SK-N-SH treated with all-trans-retinoic acid at 6 μM for 48 hours (cell line): ENCODE results near the gene PCDHGB3.

Source experiments
- ATAC-seq: fragments of 200-7000 bp; cut with Tn5 transposase; 3 replicates; pipeline ENCODE4 v1.9.1; 2020; ENCODE audit warnings: mild to moderate bottlenecking, moderate library complexity
- CREB5 ChIP-seq: fragments of 250-450 bp; sonication (Bioruptor Pico); IDR thresholded peaks from 2 replicates; pipeline ENCODE4 v1.5.1; 2020; ENCODE audit warnings: low read depth, mild to moderate bottlenecking, moderate library complexity
- CSRNP3 ChIP-seq: fragments of 250-450 bp; sonication (Bioruptor Pico); IDR thresholded peaks from 2 replicates; pipeline ENCODE4 v1.5.1; 2021; ENCODE audit warnings: mild to moderate bottlenecking, moderate library complexity
- ISL1 ChIP-seq: fragments of 250-450 bp; sonication (Bioruptor Pico); IDR thresholded peaks from 2 replicates; pipeline ENCODE4 v2.1.2; 2022; ENCODE audit warnings: mild to moderate bottlenecking, moderate library complexity
- OSR1 ChIP-seq: fragments of 250-450 bp; sonication (Bioruptor Pico); IDR thresholded peaks from 2 replicates; pipeline ENCODE4 v1.8.0; 2022; ENCODE audit warnings: moderate library complexity, mild to moderate bottlenecking, inconsistent platforms
- PATZ1 ChIP-seq: fragments of 250-450 bp; sonication (Bioruptor Pico); IDR thresholded peaks from 2 replicates; pipeline ENCODE4 v1.8.0; 2020; ENCODE audit warnings: mild to moderate bottlenecking, moderate library complexity, borderline replicate concordance
- POU6F1 ChIP-seq: fragments of 250-450 bp; sonication (Bioruptor Pico); IDR thresholded peaks from 2 replicates; pipeline ENCODE4 v1.8.0; 2021; ENCODE audit warnings: low read depth, mild to moderate bottlenecking, moderate library complexity, borderline replicate concordance
- PPARA ChIP-seq: fragments of 250-450 bp; sonication (Bioruptor Pico); IDR thresholded peaks from 2 replicates; pipeline ENCODE4 v1.5.0; 2020; ENCODE audit warnings: mild to moderate bottlenecking, borderline replicate concordance
- RARB ChIP-seq: fragments of 250-450 bp; sonication (Bioruptor Pico); IDR thresholded peaks from 2 replicates; pipeline ENCODE4 v1.8.0; 2021; ENCODE audit warnings: mild to moderate bottlenecking, moderate library complexity
- SNAI2 ChIP-seq: fragments of 250-450 bp; sonication (Bioruptor Pico); IDR thresholded peaks from 2 replicates; pipeline ENCODE4 v1.5.0; 2020; ENCODE audit warnings: mild to moderate bottlenecking, moderate library complexity
- TOX ChIP-seq: fragments of 250-450 bp; sonication (Bioruptor Pico); IDR thresholded peaks from 2 replicates; pipeline ENCODE4 v1.8.0; 2021; ENCODE audit warnings: mild to moderate bottlenecking, moderate library complexity, borderline replicate concordance
- TSHZ2 ChIP-seq: fragments of 250-450 bp; sonication (Bioruptor Pico); IDR thresholded peaks from 2 replicates; pipeline ENCODE4 v1.5.0; 2020; ENCODE audit warnings: mild to moderate bottlenecking, moderate library complexity
- ZC3H10 ChIP-seq: fragments of 250-450 bp; sonication (Bioruptor Pico); IDR thresholded peaks from 2 replicates; pipeline ENCODE4 v1.5.1; 2021; ENCODE audit warnings: mild to moderate bottlenecking, moderate library complexity
- ZFP3 ChIP-seq: fragments of 250-450 bp; sonication (Bioruptor Pico); IDR thresholded peaks from 2 replicates; pipeline ENCODE4 v1.5.0; 2020; ENCODE audit warnings: mild to moderate bottlenecking, moderate library complexity
- ZFP30 ChIP-seq: fragments of 450-650 bp; formaldehyde crosslinking; IDR thresholded peaks from 2 replicates; pipeline ENCODE4 v1.5.0; 2022; ENCODE audit warnings: mild to moderate bottlenecking, moderate library complexity
- ZNF565 ChIP-seq: fragments of 450-650 bp; formaldehyde crosslinking; conservative IDR thresholded peaks from 2 replicates; pipeline ENCODE4 v1.5.0; 2020; ENCODE audit warnings: low read depth, mild to moderate bottlenecking, moderate library complexity
- ZNF70 ChIP-seq: fragments of 450-650 bp; formaldehyde crosslinking; IDR thresholded peaks from 2 replicates; pipeline ENCODE4 v1.5.0; 2020; ENCODE audit warnings: mild to moderate bottlenecking, moderate library complexity
- ZNF8 ChIP-seq: fragments of 450-650 bp; formaldehyde crosslinking; IDR thresholded peaks from 2 replicates; pipeline ENCODE4 v1.5.0; 2020; ENCODE audit warnings: mild to moderate bottlenecking, moderate library complexity

Gene PCDHGB3

GRCh38 chr5:141351591-141351990 lies 18.5 kb upstream of the PCDHGB3 start (continued):
- TF ChIP-seq TSHZ2 (CRISPR knock-in tag): no peak
- TF ChIP-seq ZNF8 (CRISPR knock-in tag): no peak
- no peak for TF ChIP-seq OSR1 (CRISPR knock-in tag)
- TF ChIP-seq TOX: no peak

GRCh38 chr5:141354900-141355469 lies 15.1 kb upstream of the PCDHGB3 start, which contains the start of gene PCDHGA4:
TSS of gene PCDHGA4 (plus strand) at chr5:141355021. CDS start at chr5:141355108, 87 bp downstream.
- no peak for ATAC-seq
- TF ChIP-seq ISL1 (CRISPR knock-in tag) (no peak), ZNF70 (no peak), ZFP30 (CRISPR knock-in tag) (no peak), PATZ1 (CRISPR knock-in tag) (no peak), PPARA (CRISPR knock-in tag) (no peak), RARB (CRISPR knock-in tag) (no peak), TSHZ2 (CRISPR knock-in tag) (no peak), ZNF565 (CRISPR knock-in tag) (no peak), ZC3H10 (CRISPR knock-in tag) (no peak), CSRNP3 (CRISPR knock-in tag) (no peak), POU6F1 (CRISPR knock-in tag) (no peak), CREB5 (CRISPR knock-in tag) (no peak), ZNF8 (CRISPR knock-in tag) (no peak), SNAI2 (CRISPR knock-in tag) (no peak), ZFP3 (CRISPR knock-in tag) (no peak)

- no peak for ATAC-seq
- TF ChIP-seq CREB5 (CRISPR knock-in tag) (no peak), PATZ1 (CRISPR knock-in tag) (no peak), SNAI2 (CRISPR knock-in tag) (no peak), TOX (no peak), ISL1 (CRISPR knock-in tag) (no peak), ZNF70 (no peak), ZFP3 (CRISPR knock-in tag) (no peak), TSHZ2 (CRISPR knock-in tag) (no peak), OSR1 (CRISPR knock-in tag) (no peak)
Observed at GRCh38 chr5:141355641-141356040, 14.4 kb upstream of the PCDHGB3 start.
